Measurements from ENCODE around the gene CCDC121.

Gene CCDC121

DNA sequence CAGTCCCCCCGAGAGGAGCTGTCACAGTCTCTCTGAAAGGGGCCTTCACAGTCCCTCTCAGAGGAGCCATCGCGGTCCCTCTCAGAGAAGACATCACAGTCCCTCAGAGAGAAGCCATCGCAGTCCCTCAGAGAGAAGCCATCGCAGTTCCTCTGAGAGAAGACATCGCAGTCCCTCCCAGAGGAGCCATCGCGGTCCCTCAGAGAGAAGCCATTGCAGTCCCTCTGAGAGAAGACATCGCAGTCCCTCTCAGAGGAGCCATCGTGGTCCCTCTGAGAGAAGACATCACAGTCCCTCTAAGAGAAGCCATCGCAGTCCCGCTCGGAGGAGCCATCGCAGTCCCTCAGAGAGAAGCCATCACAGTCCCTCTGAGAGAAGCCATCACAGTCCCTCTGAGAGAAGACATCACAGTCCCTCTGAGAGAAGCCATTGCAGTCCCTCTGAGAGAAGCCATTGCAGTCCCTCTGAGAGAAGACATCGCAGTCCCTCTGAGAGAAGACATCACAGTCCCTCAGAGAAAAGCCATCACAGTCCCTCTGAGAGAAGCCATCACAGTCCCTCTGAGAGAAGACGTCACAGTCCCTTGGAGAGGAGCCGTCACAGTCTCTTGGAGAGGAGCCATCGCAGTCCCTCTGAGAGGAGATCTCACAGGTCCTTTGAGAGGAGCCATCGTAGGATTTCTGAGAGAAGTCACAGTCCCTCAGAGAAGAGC, 47.2 kb downstream of the CCDC121 start:
- peak; percentile 8 for DNase-seq
